Measurements from ENCODE around the gene SDHAF4. TPM values are rescaled to one million over a fixed set of nuclear protein-coding genes. Genes with fewer than 3 reads are reported as not detected.
A peak's percentile ranks its signal among the peaks of the same experiment; 100 is the strongest.
"Not testable (repeated sequence)": the region's sequence is repeated elsewhere in the genome, so short reads cannot be mapped to it uniquely, and the experiment has no call there.

Gene SDHAF4
- 1 to 10 TPM; 3.2 to 3.7 (median 3.7) TPM for total RNA-seq

DNA sequence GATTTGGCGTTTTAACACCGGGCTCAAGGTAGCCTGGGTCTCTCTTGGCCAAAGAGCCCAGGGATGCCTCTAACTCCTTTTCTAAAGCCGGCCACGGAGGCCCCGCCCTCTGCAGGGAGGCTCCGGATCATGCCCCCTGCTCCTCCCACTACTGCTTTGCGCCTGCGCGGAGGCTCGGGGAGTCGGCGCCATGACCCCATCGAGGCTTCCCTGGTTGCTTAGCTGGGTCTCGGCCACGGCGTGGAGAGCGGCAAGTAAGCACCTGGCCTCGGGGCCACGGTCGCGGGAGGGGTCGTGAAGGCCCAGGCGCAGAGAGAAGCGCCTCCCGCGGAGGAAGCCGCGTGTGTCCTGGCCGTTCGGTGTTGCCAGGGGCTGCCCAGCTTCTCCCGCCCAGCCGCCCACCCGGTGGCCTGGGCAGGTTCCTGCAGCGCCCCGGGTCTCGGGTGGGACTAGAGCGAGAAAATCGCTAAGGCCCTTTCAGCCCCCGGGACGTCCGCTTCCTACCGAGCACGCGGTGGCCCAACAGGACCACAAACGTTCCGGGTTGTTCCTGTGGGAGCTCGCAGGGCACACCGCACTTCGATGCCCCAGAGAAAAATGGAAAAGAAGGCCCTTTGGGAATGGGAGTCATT, at the start of gene SDHAF4:
TSS of gene SDHAF4 (plus strand) at position 180 of the 632 bp plus-strand sequence. CDS start at position 191, 11 bp downstream.
- DNase-seq, result peak; percentile 94
- H3K27me3 Mint-ChIP-seq (ENCODE audit: low read depth), result no peaks in the 10 kb centered on the region
- H3K9me3 Mint-ChIP-seq, result no peaks in the 10 kb centered on the region
- H3K36me3 Mint-ChIP-seq (ENCODE audit: insufficient read depth), result peaks cover 3% of the 10 kb centered on the region
- ATAC-seq, result peak; percentile 100
- H3K4me1 Mint-ChIP-seq (ENCODE audit: low read depth), result peaks cover 14% of the 10 kb centered on the region
- H3K4me3 Mint-ChIP-seq, result peak within 1 kb of the TSS; percentile 84

DNA sequence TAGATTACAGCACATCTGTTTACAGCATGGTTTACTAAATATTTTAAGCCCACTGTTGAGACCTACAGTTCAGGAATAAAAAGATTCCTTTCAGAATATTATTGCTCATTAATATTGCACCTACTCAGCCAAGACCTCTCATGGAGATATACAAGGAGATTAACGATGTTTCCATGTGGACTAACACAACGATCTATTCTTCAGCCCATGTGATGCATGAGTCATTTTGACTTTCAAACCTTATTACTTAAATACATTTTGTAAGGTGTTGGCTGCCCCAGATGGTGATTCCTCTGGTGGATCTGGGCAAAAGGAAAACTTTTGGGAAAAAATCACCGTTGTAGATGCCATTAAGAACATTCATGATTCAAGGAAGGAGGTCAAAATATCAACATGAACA, 48.0 kb upstream of the SDHAF4 start:
- Mint-ChIP-seq H3K4me1 (ENCODE audit: low read depth) (peaks cover 7% of the 10 kb centered on the region), H3K4me3 (no peak overlapping the region), H3K36me3 (ENCODE audit: insufficient read depth) (no peaks in the 10 kb centered on the region), H3K27me3 (ENCODE audit: low read depth) (no peaks in the 10 kb centered on the region), H3K9me3 (no peaks in the 10 kb centered on the region)
- no peak for DNase-seq
- ATAC-seq, result no peak

DNA sequence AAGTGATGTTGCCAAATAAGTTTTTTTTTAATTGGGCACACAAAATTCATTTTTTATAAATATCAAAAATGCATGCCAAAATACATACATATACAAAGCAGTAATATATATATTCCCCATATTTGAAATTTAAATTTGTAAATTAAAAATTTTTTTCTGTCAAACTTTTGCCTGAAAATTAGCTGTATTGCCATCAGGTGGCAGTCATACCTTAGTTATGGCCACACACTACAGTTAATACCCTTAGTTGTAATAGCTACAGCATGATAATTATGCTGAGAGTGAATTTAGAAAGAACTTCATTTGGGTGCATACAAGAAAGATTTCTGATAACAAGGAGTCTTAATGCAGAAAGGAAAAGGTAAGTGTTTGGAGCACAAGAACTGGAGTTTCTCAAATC, 46.2 kb upstream of the SDHAF4 start:
- peaks cover 3% of the 10 kb centered on the region for H3K36me3 Mint-ChIP-seq (ENCODE audit: insufficient read depth)
- ATAC-seq (no peak), DNase-seq (no peak)
- H3K27me3 Mint-ChIP-seq (ENCODE audit: low read depth), result no peaks in the 10 kb centered on the region
- H3K4me1 Mint-ChIP-seq (ENCODE audit: low read depth), result peaks cover 7% of the 10 kb centered on the region
- H3K9me3 Mint-ChIP-seq, result no peaks in the 10 kb centered on the region
- H3K4me3 Mint-ChIP-seq, result no peak overlapping the region

DNA sequence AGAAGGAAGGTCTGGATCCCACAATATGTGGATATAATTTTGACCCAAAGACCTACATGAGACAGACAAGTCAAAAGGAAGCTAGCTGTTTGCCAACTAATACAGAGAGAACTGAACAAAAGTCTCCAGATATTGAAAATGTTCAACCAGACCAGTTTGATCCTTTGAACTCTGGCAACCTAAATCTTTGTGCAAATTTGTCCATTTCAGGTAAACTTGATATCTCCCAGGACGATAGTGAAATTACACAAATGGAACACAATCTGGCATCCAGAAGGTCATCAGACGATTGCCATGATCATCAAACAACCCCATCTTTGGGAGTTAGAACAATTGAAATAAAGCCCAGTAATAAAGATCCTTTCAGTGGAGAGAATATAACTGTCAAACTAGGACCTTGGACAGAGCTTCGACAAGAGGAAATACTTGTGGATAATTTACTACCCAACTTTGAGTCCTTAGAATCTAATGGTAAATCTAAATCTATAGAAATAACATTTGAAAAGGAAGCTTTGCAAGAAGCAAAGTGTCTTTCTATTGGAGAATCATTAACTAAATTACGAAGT, 41.9 kb upstream of the SDHAF4 start:
- H3K36me3 Mint-ChIP-seq (ENCODE audit: insufficient read depth), result peaks cover 3% of the 10 kb centered on the region
- H3K4me3 Mint-ChIP-seq, result no peak overlapping the region
- no peak for ATAC-seq

DNA sequence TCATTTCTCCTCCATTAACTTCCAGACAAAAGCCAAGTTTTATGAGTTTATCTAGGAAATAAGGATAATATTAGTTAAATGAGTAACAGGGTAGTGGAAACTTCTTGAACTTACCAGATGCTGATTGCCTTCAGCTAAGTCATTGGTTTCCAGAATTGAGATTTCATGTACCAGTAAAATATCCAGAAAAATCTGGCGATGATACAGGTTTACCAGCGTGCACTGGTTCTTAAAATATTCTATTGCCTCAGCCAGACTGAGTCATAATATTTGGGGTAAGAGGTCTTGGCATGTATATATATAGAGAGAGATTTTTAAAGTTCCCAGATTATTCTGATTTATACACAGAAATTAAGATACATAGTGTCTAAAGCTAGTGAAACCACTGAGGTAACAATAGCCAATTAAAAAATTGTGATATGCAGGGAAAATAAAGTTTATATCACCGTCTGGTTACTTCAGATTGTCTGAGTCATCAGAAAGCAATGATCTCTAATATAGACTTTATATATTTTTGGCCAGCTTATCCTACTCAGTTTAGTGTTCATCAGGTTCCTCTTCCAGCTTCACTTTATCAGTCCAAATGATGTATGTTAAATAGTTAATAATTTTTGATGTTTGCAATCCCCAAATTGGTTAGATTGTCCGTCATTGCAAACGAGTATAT, 39.5 kb upstream of the SDHAF4 start:
- no peak for ATAC-seq
- H3K9me3 Mint-ChIP-seq, result no peaks in the 10 kb centered on the region

More for the DNA sequence above, 41.9 kb upstream of the SDHAF4 start:
- no peak for DNase-seq
- no peaks in the 10 kb centered on the region for H3K27me3 Mint-ChIP-seq (ENCODE audit: low read depth)
- H3K4me1 Mint-ChIP-seq (ENCODE audit: low read depth), result no peaks in the 10 kb centered on the region
- H3K9me3 Mint-ChIP-seq, result no peaks in the 10 kb centered on the region

DNA sequence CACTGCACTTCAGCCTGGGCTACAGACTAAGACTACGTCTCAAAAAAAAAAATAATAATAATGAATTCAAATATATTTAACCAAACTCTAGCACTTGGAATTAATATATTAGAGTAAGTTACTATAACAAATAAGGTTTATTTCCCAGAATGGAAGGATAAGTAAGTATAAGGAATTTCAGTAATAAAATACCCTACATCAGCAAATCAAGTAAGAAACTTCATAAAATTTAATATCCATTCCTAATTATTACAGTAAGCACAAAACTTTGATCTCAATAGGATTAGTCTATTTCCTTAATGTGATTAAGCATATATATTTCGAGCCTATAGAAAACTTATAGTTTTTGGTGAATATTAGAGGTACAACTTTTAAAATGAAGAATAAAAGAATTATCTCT, 36.7 kb upstream of the SDHAF4 start:
- Mint-ChIP-seq H3K36me3 (ENCODE audit: insufficient read depth) (peaks cover 3% of the 10 kb centered on the region), H3K4me3 (no peak overlapping the region), H3K27me3 (ENCODE audit: low read depth) (no peaks in the 10 kb centered on the region), H3K4me1 (ENCODE audit: low read depth) (no peaks in the 10 kb centered on the region), H3K9me3 (no peaks in the 10 kb centered on the region)
- ATAC-seq (no peak), DNase-seq (no peak)

More for the DNA sequence above, 39.5 kb upstream of the SDHAF4 start:
- Mint-ChIP-seq H3K4me3 (no peak overlapping the region), H3K36me3 (ENCODE audit: insufficient read depth) (peaks cover 3% of the 10 kb centered on the region), H3K27me3 (ENCODE audit: low read depth) (no peaks in the 10 kb centered on the region), H3K4me1 (ENCODE audit: low read depth) (no peaks in the 10 kb centered on the region)
- no peak for DNase-seq

DNA sequence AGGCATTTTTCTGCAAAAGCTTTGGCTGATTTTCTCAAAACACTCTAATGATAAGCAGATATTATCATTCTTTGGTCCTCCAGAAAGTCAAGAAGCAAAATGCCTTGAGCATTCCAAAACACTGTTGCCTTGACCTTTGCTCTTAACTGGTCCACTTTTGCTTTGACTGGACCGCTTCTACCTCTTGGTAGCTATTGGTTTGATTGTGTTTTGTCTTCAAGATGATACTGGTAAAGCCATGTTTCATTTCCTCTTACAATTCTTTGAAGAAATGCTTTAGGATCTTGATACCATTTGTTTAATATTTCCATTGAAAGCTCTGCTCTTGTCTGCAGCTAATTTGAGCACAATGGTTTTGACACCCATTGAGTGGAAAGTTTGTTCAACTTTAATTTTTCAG, 35.6 kb upstream of the SDHAF4 start:
- H3K9me3 Mint-ChIP-seq, result no peaks in the 10 kb centered on the region
- H3K36me3 Mint-ChIP-seq (ENCODE audit: insufficient read depth), result peaks cover 3% of the 10 kb centered on the region
- ATAC-seq, result no peak

DNA sequence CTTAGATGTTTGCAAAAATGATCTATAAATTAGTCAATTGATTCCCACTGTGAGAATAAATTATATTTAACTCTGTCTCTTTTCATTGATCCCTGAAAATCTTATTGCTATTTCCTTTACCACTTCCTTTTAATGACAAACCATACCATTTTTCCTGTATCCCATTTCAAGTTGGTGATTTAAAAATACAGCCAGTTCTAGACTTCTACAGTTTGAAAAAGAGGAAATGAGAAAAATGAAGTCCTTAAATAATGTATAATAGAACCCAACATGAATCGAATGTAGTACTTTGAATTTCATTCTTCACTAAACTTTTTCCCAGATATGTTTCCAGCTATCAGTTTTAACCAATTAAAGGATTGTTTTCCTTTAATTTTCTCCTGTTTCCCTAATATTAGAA, 29.5 kb upstream of the SDHAF4 start:
- Mint-ChIP-seq H3K4me3 (no peak overlapping the region), H3K36me3 (ENCODE audit: insufficient read depth) (peaks cover 5% of the 10 kb centered on the region), H3K9me3 (no peaks in the 10 kb centered on the region), H3K27me3 (ENCODE audit: low read depth) (no peaks in the 10 kb centered on the region), H3K4me1 (ENCODE audit: low read depth) (peaks cover 2% of the 10 kb centered on the region)
- no peak for ATAC-seq
- DNase-seq, result no peak

More for the DNA sequence above, 35.6 kb upstream of the SDHAF4 start:
- Mint-ChIP-seq H3K27me3 (ENCODE audit: low read depth) (no peaks in the 10 kb centered on the region), H3K4me1 (ENCODE audit: low read depth) (no peaks in the 10 kb centered on the region), H3K4me3 (no peak overlapping the region)
- DNase-seq, result no peak

DNA sequence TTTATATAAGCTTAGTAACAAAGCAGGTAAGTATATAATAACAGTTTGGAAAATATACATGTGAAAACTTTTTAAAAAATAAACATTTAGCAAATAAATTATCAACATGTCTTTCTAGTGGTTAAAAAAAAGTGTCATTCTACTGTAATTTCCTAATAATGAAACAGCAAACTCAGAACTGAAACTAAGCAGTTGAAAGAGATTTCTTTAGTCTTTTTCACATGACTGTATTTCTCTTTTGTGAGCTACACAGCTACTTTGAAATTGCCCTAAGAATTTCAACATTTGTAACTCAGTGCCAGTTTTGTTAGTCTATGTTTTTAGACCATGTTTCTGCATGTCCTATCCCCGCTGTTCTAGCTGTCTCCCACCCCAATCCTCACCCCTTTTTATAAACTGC, 28.4 kb upstream of the SDHAF4 start:
- Mint-ChIP-seq H3K4me1 (ENCODE audit: low read depth) (peaks cover 2% of the 10 kb centered on the region), H3K4me3 (no peak overlapping the region), H3K27me3 (ENCODE audit: low read depth) (no peaks in the 10 kb centered on the region), H3K36me3 (ENCODE audit: insufficient read depth) (peaks cover 2% of the 10 kb centered on the region), H3K9me3 (no peaks in the 10 kb centered on the region)
- no peak for ATAC-seq
- no peak for DNase-seq

DNA sequence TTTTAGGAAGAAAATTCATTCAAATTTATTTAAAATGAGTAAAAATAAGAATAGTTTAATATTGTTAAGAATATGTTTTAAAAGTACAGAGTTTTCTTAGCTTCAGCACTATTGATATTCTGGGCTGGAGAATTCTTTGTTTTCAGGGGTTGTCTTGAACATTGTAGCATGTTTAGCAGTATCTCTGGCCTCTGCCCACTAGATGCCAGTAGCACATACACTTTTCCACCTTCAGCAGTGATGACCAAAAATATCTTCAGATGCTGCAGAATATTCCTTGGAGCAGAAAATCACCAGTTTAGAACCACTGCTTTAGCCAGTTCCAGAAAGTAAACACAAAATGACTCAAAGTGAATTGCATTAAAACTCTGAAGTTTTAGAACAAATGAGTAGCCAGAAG, 19.4 kb upstream of the SDHAF4 start:
- DNase-seq (no peak), ATAC-seq (no peak)
- no peaks in the 10 kb centered on the region for H3K4me1 Mint-ChIP-seq (ENCODE audit: low read depth)

DNA sequence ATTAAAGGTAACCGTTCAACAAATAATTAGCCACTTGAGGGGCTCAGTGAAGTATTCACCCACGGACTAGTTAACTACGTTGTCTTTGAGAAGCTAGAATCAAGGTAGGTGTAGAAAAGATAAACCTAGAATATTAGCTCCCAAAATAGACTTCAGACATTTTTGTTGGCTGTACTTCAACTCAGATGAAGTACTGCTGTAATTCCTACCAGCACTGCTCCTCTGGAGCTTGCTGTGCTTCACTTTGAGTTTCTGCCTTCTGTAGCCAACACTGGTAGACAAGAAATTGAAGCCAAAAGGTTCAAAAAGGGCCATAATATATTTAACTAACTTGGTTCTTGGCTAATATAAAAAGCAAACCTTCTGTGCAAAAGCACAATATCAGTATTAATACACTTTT, 18.8 kb upstream of the SDHAF4 start:
- no peaks in the 10 kb centered on the region for H3K9me3 Mint-ChIP-seq
- no peak for ATAC-seq
- H3K4me1 Mint-ChIP-seq (ENCODE audit: low read depth), result no peaks in the 10 kb centered on the region
- H3K36me3 Mint-ChIP-seq (ENCODE audit: insufficient read depth), result no peaks in the 10 kb centered on the region
- no peak overlapping the region for H3K4me3 Mint-ChIP-seq
- DNase-seq, result no peak
- no peaks in the 10 kb centered on the region for H3K27me3 Mint-ChIP-seq (ENCODE audit: low read depth)

More for the DNA sequence above, 19.4 kb upstream of the SDHAF4 start:
- Mint-ChIP-seq H3K9me3 (no peaks in the 10 kb centered on the region), H3K36me3 (ENCODE audit: insufficient read depth) (no peaks in the 10 kb centered on the region), H3K4me3 (no peak overlapping the region), H3K27me3 (ENCODE audit: low read depth) (no peaks in the 10 kb centered on the region)

DNA sequence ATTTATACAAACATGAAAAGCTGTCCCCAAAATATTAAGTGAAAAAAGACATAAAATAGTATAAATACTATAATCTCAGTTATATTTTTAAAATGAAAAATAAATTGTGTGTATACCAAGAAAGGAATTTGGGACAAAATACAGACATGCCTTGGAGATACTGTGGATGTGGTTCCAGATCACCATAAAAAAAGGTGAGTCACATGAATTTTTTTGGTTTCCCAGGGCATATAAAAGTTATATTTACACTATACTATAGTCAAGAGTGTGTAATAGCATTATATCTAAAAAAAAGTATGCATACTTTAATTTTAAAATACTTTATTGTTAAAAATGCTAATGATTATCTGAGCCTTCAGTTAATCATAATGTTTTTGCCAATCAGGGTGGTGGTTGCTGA, 17.4 kb upstream of the SDHAF4 start:
- no peaks in the 10 kb centered on the region for H3K27me3 Mint-ChIP-seq (ENCODE audit: low read depth)
- DNase-seq (no peak), ATAC-seq (no peak)
- H3K4me1 Mint-ChIP-seq (ENCODE audit: low read depth), result no peaks in the 10 kb centered on the region
- no peaks in the 10 kb centered on the region for H3K36me3 Mint-ChIP-seq (ENCODE audit: insufficient read depth)
- no peak overlapping the region for H3K4me3 Mint-ChIP-seq
- H3K9me3 Mint-ChIP-seq, result no peaks in the 10 kb centered on the region

DNA sequence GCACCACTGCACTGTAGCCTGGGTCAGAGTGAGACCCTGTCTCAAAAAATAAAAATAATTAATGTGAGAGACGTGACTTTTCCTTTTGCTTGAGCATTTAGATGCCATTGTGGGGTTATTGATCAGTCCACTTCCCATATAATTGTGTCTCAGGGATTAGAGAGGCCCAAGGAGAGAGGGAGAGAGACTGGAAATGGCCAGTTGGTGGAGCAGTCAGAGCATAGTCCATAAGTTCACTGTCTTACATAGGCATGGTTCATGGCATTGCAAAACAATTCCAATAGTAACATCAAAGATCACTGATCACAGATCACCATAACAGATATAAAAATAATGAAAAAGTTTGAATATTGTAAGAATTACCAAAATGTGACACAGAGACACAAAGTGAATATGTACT, 15.2 kb upstream of the SDHAF4 start:
- H3K4me1 Mint-ChIP-seq (ENCODE audit: low read depth), result no peaks in the 10 kb centered on the region
- no peaks in the 10 kb centered on the region for H3K27me3 Mint-ChIP-seq (ENCODE audit: low read depth)
- no peak for DNase-seq

DNA sequence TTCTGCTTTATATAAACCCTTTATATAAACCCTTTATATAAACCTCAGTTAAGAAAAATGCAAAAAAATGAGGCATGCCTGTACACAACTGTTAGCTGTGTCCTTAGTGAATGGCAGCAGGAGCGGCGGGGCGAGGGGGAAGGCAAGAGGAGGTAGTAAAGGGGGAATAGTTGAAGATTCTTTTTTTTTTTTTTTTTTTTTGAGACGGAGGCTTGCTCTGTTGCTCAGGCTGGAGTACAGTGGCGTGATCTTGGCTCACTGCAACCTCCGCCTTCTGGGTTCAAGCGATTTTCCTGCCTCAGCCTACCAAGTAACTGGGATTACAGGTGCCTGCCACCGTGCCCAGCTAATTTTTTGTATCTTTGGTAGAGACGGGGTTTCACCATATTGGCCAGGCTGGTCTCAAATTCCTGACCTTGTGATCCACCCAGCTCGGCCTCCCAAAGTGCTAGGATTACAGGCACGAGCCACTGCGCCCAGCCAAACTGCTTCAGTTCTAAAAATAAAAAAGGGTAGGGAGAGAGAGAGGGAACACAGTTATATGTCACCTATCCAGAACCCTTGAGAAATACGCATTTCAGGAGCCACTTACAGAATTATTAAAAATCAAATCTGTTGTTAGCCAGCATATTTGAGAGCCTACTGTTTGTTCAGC, 14.3 kb upstream of the SDHAF4 start:
- H3K4me3 Mint-ChIP-seq; H3K4me1 Mint-ChIP-seq (ENCODE audit: low read depth); H3K27me3 Mint-ChIP-seq (ENCODE audit: low read depth); ATAC-seq; DNase-seq; H3K36me3 Mint-ChIP-seq (ENCODE audit: insufficient read depth); H3K9me3 Mint-ChIP-seq: not testable (repeated sequence)

More for the DNA sequence above, 15.2 kb upstream of the SDHAF4 start:
- no peaks in the 10 kb centered on the region for H3K9me3 Mint-ChIP-seq
- no peak overlapping the region for H3K4me3 Mint-ChIP-seq
- no peak for ATAC-seq
- H3K36me3 Mint-ChIP-seq (ENCODE audit: insufficient read depth), result no peaks in the 10 kb centered on the region
